ENCODE results near the gene KCNMA1.

KCNMA1 gene

DNA sequence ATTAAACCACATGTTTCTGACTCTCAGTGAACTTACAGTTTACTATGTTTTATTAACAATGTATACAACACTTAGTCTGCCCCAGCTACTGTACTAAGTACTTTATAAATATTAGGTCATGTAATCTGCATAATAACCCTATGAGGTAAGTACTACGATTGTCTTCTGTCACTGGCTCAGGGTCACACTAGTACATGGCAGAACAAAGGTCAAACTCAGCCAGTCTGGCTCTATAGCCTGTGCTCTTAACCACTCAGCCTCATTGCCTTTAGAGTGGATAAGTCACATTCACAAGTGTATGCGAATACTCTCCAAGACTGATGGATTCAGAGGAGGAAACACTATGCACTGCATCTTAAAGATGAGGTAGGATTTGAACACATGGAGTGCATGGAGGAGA is 252.3 kb downstream of the KCNMA1 start:
- Histone ChIP-seq H3K27ac (ENCODE audit: low read length, poor library complexity, severe bottlenecking) (no peak overlapping the region), H3K36me3 (ENCODE audit: control insufficient read depth in 1 of 2, insufficient read depth in 2 of 2, low read depth in 1 of 2, low read length in 2 of 2) (no peaks in the 10 kb centered on the region), H4K91ac (ENCODE audit: low read length) (no peak overlapping the region), H3K27me3 (ENCODE audit: control insufficient read depth in 1 of 2, insufficient read depth in 1 of 2, low read length in 2 of 2) (no peaks in the 10 kb centered on the region), H4K8ac (ENCODE audit: low read length) (no peak overlapping the region), H3K9ac (ENCODE audit: low read length) (no peak overlapping the region), H3K4me1 (ENCODE audit: control insufficient read depth, insufficient read depth, low read depth, low read length) (peaks cover 5% of the 10 kb centered on the region), H3K18ac (ENCODE audit: low read depth in 1 of 2, low read length in 2 of 2) (no peak overlapping the region), H2BK5ac (ENCODE audit: low read depth, low read length, poor library complexity, severe bottlenecking) (no peak overlapping the region), H2AK5ac (ENCODE audit: low read length, severe bottlenecking) (peak overlapping the region; percentile 45), H2BK15ac (ENCODE audit: low read depth, poor library complexity, severe bottlenecking) (no peak overlapping the region), H3K4me2 (ENCODE audit: low read length, poor library complexity, severe bottlenecking) (no peak overlapping the region), H3K23ac (ENCODE audit: low read length in 2 of 2) (no peak overlapping the region), H3K4ac (ENCODE audit: low read depth in 1 of 2, low read length in 2 of 2) (no peak overlapping the region), H2AFZ (ENCODE audit: low read depth, low read length) (no peak overlapping the region), H2BK120ac (ENCODE audit: low read depth, low read length) (no peak overlapping the region), H3K9me3 (ENCODE audit: control insufficient read depth, low read length) (no peaks in the 10 kb centered on the region), H2BK12ac (ENCODE audit: low read length in 2 of 2) (peak overlapping the region; percentile 43 to 56), H3K4me3 (ENCODE audit: insufficient read depth in 1 of 2, low read depth in 1 of 2, low read length in 2 of 2) (no peak overlapping the region), H3K79me1 (replicated peaks; ENCODE audit: low read length, poor library complexity, severe bottlenecking) (peaks cover 13% of the 10 kb centered on the region), H3K14ac (ENCODE audit: low read length in 2 of 2) (no peak overlapping the region)
- no peak for DNase-seq
- 94% methylated on average over 2 of the region's 2 CpGs for WGBS

- DNase-seq: peak; percentile 69
- WGBS: 90% methylated on average over 14 of the region's 14 CpGs
Observed at GRCh38 chr10:77383861-77384553, 253.6 kb downstream of the KCNMA1 start.

DNA sequence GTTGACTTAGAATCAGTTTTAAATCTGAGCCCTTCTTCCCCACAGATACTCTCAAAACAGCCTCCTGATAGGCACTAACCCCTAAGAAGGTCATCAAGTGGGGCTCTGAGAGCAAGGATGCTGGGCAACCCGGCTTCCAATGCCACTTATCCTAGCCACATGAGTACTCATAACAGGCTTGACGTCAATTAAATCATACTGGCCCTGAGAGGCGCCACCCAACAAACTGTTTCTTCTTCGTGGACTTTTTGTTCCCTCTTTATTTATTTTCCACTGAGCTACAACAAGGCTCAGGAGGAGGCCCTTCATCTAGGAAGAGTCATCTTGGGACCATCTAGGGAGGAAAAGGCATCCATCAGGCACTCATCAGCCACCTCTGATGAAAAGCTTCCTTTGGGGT is 255.9 kb downstream of the KCNMA1 start:
- Histone ChIP-seq H3K14ac (ENCODE audit: low read length in 2 of 2) (no peak overlapping the region), H3K79me1 (replicated peaks; ENCODE audit: low read length, poor library complexity, severe bottlenecking) (peaks cover 12% of the 10 kb centered on the region), H2BK120ac (ENCODE audit: low read depth, low read length) (no peak overlapping the region), H3K23ac (ENCODE audit: low read length in 2 of 2) (no peak overlapping the region), H3K27me3 (ENCODE audit: control insufficient read depth in 1 of 2, insufficient read depth in 1 of 2, low read length in 2 of 2) (no peaks in the 10 kb centered on the region), H3K36me3 (ENCODE audit: control insufficient read depth in 1 of 2, insufficient read depth in 2 of 2, low read depth in 1 of 2, low read length in 2 of 2) (no peaks in the 10 kb centered on the region), H2BK12ac (ENCODE audit: low read length in 2 of 2) (no peak overlapping the region), H2AK5ac (ENCODE audit: low read length, severe bottlenecking) (no peak overlapping the region), H3K27ac (ENCODE audit: low read length, poor library complexity, severe bottlenecking) (no peak overlapping the region), H4K91ac (ENCODE audit: low read length) (no peak overlapping the region), H2BK5ac (ENCODE audit: low read depth, low read length, poor library complexity, severe bottlenecking) (no peak overlapping the region), H3K9ac (ENCODE audit: low read length) (no peak overlapping the region), H3K4me2 (ENCODE audit: low read length, poor library complexity, severe bottlenecking) (no peak overlapping the region), H2BK15ac (ENCODE audit: low read depth, poor library complexity, severe bottlenecking) (no peak overlapping the region), H3K4ac (ENCODE audit: low read depth in 1 of 2, low read length in 2 of 2) (no peak overlapping the region), H4K8ac (ENCODE audit: low read length) (no peak overlapping the region), H3K4me3 (ENCODE audit: insufficient read depth in 1 of 2, low read depth in 1 of 2, low read length in 2 of 2) (no peak overlapping the region), H2AFZ (ENCODE audit: low read depth, low read length) (no peak overlapping the region), H3K4me1 (ENCODE audit: control insufficient read depth, insufficient read depth, low read depth, low read length) (peaks cover 8% of the 10 kb centered on the region), H3K18ac (ENCODE audit: low read depth in 1 of 2, low read length in 2 of 2) (no peak overlapping the region), H3K9me3 (ENCODE audit: control insufficient read depth, low read length) (no peaks in the 10 kb centered on the region)
- WGBS: 96% methylated on average over 4 of the region's 4 CpGs
- no peak for DNase-seq

More at GRCh38 chr10:77383861-77384553, 253.6 kb downstream of the KCNMA1 start:
- no peaks in the 10 kb centered on the region for H3K36me3 ChIP-seq (ENCODE audit: control insufficient read depth in 1 of 2, insufficient read depth in 2 of 2, low read depth in 1 of 2, low read length in 2 of 2)
- H3K79me1 ChIP-seq (replicated peaks; ENCODE audit: low read length, poor library complexity, severe bottlenecking): peaks cover 8% of the 10 kb centered on the region
- no peak overlapping the region for H2BK12ac ChIP-seq (ENCODE audit: low read length in 2 of 2)
- no peak overlapping the region for H3K14ac ChIP-seq (ENCODE audit: low read length in 2 of 2)
- H2AK5ac ChIP-seq (ENCODE audit: low read length, severe bottlenecking): no peak overlapping the region
- no peak overlapping the region for H3K27ac ChIP-seq (ENCODE audit: low read length, poor library complexity, severe bottlenecking)
- H4K8ac ChIP-seq (ENCODE audit: low read length): no peak overlapping the region
- H4K91ac ChIP-seq (ENCODE audit: low read length): no peak overlapping the region
- H2BK120ac ChIP-seq (ENCODE audit: low read depth, low read length): no peak overlapping the region
- no peak overlapping the region for H2AFZ ChIP-seq (ENCODE audit: low read depth, low read length)
- H3K18ac ChIP-seq (ENCODE audit: low read depth in 1 of 2, low read length in 2 of 2): no peak overlapping the region
- no peak overlapping the region for H3K4me3 ChIP-seq (ENCODE audit: insufficient read depth in 1 of 2, low read depth in 1 of 2, low read length in 2 of 2)
- no peak overlapping the region for H3K4ac ChIP-seq (ENCODE audit: low read depth in 1 of 2, low read length in 2 of 2)
- no peak overlapping the region for H3K9ac ChIP-seq (ENCODE audit: low read length)
- no peak overlapping the region for H3K23ac ChIP-seq (ENCODE audit: low read length in 2 of 2)
- no peaks in the 10 kb centered on the region for H3K27me3 ChIP-seq (ENCODE audit: control insufficient read depth in 1 of 2, insufficient read depth in 1 of 2, low read length in 2 of 2)
- no peak overlapping the region for H3K4me2 ChIP-seq (ENCODE audit: low read length, poor library complexity, severe bottlenecking)
- peaks cover 5% of the 10 kb centered on the region for H3K4me1 ChIP-seq (ENCODE audit: control insufficient read depth, insufficient read depth, low read depth, low read length)
- H2BK15ac ChIP-seq (ENCODE audit: low read depth, poor library complexity, severe bottlenecking): no peak overlapping the region
- H3K9me3 ChIP-seq (ENCODE audit: control insufficient read depth, low read length): no peaks in the 10 kb centered on the region
- H2BK5ac ChIP-seq (ENCODE audit: low read depth, low read length, poor library complexity, severe bottlenecking): no peak overlapping the region

DNA sequence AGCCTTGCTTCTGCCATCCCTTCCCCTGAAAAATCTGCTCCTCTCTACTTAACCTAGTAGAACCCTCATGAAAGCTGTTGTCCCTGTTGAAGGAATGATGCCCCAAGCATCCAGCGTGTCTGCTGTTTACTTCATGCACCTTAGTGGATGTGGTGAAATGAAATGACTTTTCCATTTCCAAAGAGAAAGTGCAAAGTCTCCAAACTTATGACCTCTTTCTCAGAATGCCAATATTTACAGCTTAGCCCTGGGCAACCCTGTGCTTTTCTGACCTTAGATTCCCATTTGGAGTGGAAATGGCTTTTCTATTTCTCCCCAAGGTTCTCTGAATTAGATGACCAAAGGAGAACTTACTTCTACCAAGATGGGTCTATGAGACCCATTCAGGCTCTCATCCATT is 256.9 kb downstream of the KCNMA1 start:
- Histone ChIP-seq H4K8ac (ENCODE audit: low read length) (no peak overlapping the region), H2BK120ac (ENCODE audit: low read depth, low read length) (no peak overlapping the region), H3K9ac (ENCODE audit: low read length) (no peak overlapping the region), H2BK15ac (ENCODE audit: low read depth, poor library complexity, severe bottlenecking) (no peak overlapping the region), H3K4me2 (ENCODE audit: low read length, poor library complexity, severe bottlenecking) (no peak overlapping the region), H3K27ac (ENCODE audit: low read length, poor library complexity, severe bottlenecking) (no peak overlapping the region), H3K18ac (ENCODE audit: low read depth in 1 of 2, low read length in 2 of 2) (no peak overlapping the region), H3K36me3 (ENCODE audit: control insufficient read depth in 1 of 2, insufficient read depth in 2 of 2, low read depth in 1 of 2, low read length in 2 of 2) (peaks cover 0 to under 1% of the 10 kb centered on the region in 2 experiments), H3K14ac (ENCODE audit: low read length in 2 of 2) (no peak overlapping the region), H3K9me3 (ENCODE audit: control insufficient read depth, low read length) (no peaks in the 10 kb centered on the region), H3K4ac (ENCODE audit: low read depth in 1 of 2, low read length in 2 of 2) (no peak overlapping the region), H2AK5ac (ENCODE audit: low read length, severe bottlenecking) (no peak overlapping the region), H3K4me1 (ENCODE audit: control insufficient read depth, insufficient read depth, low read depth, low read length) (peaks cover 6% of the 10 kb centered on the region), H2BK5ac (ENCODE audit: low read depth, low read length, poor library complexity, severe bottlenecking) (no peak overlapping the region), H3K23ac (ENCODE audit: low read length in 2 of 2) (no peak overlapping the region), H4K91ac (ENCODE audit: low read length) (no peak overlapping the region), H2AFZ (ENCODE audit: low read depth, low read length) (no peak overlapping the region), H2BK12ac (ENCODE audit: low read length in 2 of 2) (no peak overlapping the region), H3K79me1 (replicated peaks; ENCODE audit: low read length, poor library complexity, severe bottlenecking) (peaks cover 10% of the 10 kb centered on the region), H3K27me3 (ENCODE audit: control insufficient read depth in 1 of 2, insufficient read depth in 1 of 2, low read length in 2 of 2) (no peaks in the 10 kb centered on the region), H3K4me3 (ENCODE audit: insufficient read depth in 1 of 2, low read depth in 1 of 2, low read length in 2 of 2) (no peak overlapping the region)
- 100% methylated on average over 1 of the region's 1 CpG for WGBS
- DNase-seq: no peak

Data from mesenchymal stem cell (in vitro differentiated cells and primary cell).